Ureter (tissue), 1 donor: ENCODE measurements around the gene TSPYL1. TPM values are rescaled to one million over a fixed set of nuclear protein-coding genes. Genes with fewer than 3 reads are reported as not detected.

Source experiments
- DNase-seq: peaks from one replicate; pipeline ENCODE4 v3.0.0-alpha.2; 2020; ENCODE audit warnings: low spot score
- total RNA-seq: library from RNA; stranded (reverse); gene quantifications from one replicate; pipeline ENCODE4 v1.2.4, GENCODE V29; 2023
- donor health status: DM: yes; HTN: yes; CAD: no.

The TSPYL1 gene
- total RNA-seq, 1 donor from 2014 or later = 118 TPM

- no peak for DNase-seq
Measured at GRCh38 chr6:116263353-116263752, 16.4 kb downstream of the TSPYL1 start.

GRCh38 chr6:116258520-116258919 lies 21.2 kb downstream of the TSPYL1 start:
- no peak for DNase-seq

GRCh38 chr6:116256694-116257093 lies 23.0 kb downstream of the TSPYL1 start:
- no peak for DNase-seq

- DNase-seq = no peak
Measured at GRCh38 chr6:116255246-116255800, 24.4 kb downstream of the TSPYL1 start.

- DNase-seq = no peak
Measured at GRCh38 chr6:116254297-116255056, 25.3 kb downstream of the TSPYL1 start.

- peak; percentile 95 for DNase-seq
Measured at GRCh38 chr6:116253505-116254296, 26.0 kb downstream of the TSPYL1 start, which contains the start of gene TSPYL4. TSS of gene TSPYL4 (minus strand) at chr6:116254075. CDS start at chr6:116254008, 67 bp downstream.

GRCh38 chr6:116253188-116253504 lies 26.6 kb downstream of the TSPYL1 start:
- DNase-seq = no peak

- DNase-seq = no peak
Measured at GRCh38 chr6:116251568-116252384, 28.0 kb downstream of the TSPYL1 start.

- no peak for DNase-seq
Measured at GRCh38 chr6:116248577-116248976, 31.2 kb downstream of the TSPYL1 start.

- no peak for DNase-seq
Measured at GRCh38 chr6:116247285-116247684, 32.4 kb downstream of the TSPYL1 start.

GRCh38 chr6:116246089-116246488 lies 33.6 kb downstream of the TSPYL1 start:
- DNase-seq = no peak

- no peak for DNase-seq
Measured at GRCh38 chr6:116244284-116244683, 35.4 kb downstream of the TSPYL1 start.

- no peak for DNase-seq
Measured at GRCh38 chr6:116239856-116240255, 39.9 kb downstream of the TSPYL1 start.

GRCh38 chr6:116239256-116239655 lies 40.5 kb downstream of the TSPYL1 start:
- DNase-seq = no peak

- DNase-seq = no peak
Measured at GRCh38 chr6:116238083-116238482, 41.6 kb downstream of the TSPYL1 start.

GRCh38 chr6:116234689-116235088 lies 45.0 kb downstream of the TSPYL1 start:
- DNase-seq = no peak

GRCh38 chr6:116229287-116229913 lies 50.3 kb downstream of the TSPYL1 start:
- peak; percentile 77 for DNase-seq
